Measurements from ENCODE around the gene AAMP.

The AAMP gene

GRCh38 chr2:218259099-218259961 lies 10.6 kb downstream of the AAMP start:
- H3K27ac ChIP-seq, result no peak overlapping the region
- H4K20me1 ChIP-seq (ENCODE audit: insufficient read depth), result no peaks in the 10 kb centered on the region

DNA sequence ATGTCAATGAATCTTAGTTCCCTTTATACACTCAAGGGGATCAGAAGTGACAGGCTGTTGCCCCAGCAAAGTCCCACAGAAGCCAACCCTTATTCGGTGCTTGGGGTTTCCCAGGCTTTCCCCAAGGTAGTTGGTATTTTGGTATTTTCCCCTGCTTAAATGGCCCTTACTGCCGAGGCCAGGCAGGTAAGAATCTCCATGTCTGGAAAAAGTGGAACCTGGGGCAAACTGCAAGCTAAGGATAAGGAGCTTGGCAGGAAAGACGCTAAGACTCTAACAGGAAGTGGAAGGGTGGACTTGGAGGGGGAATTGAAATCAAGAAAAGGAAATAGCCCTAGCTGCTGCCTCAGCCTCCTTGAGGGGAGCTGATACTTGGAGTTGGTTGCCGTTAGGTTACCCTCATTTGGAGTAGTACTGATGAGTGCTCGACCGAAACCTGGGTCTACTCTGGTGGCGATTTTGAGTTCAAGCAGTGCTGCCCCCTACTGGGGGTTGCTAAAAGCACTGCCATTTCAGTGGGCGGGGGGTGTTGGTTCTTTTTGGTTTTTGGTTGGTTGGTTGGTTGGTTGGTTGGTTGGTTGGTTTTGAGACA lies 12.5 kb downstream of the AAMP start:
- peaks cover 23% of the 10 kb centered on the region for H3K4me1 ChIP-seq (ENCODE audit: low read depth, poor library complexity, severe bottlenecking)
- TF ChIP-seq, protein P1, sequence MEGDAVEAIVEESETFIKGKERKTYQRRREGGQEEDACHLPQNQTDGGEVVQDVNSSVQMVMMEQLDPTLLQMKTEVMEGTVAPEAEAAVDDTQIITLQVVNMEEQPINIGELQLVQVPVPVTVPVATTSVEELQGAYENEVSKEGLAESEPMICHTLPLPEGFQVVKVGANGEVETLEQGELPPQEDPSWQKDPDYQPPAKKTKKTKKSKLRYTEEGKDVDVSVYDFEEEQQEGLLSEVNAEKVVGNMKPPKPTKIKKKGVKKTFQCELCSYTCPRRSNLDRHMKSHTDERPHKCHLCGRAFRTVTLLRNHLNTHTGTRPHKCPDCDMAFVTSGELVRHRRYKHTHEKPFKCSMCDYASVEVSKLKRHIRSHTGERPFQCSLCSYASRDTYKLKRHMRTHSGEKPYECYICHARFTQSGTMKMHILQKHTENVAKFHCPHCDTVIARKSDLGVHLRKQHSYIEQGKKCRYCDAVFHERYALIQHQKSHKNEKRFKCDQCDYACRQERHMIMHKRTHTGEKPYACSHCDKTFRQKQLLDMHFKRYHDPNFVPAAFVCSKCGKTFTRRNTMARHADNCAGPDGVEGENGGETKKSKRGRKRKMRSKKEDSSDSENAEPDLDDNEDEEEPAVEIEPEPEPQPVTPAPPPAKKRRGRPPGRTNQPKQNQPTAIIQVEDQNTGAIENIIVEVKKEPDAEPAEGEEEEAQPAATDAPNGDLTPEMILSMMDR (conservative IDR thresholded peaks at IDR 0.05; ENCODE audit: low read depth, low read length), result peak; percentile 68
- no peak overlapping the region for H3K4me2 ChIP-seq
- peak overlapping the region; percentile 21; the same call in 1 of the 2 replicates for H3K27ac ChIP-seq
- no peaks in the 10 kb centered on the region for H3K79me2 ChIP-seq (ENCODE audit: insufficient read depth, low read depth)
- H4K20me1 ChIP-seq (ENCODE audit: insufficient read depth), result no peaks in the 10 kb centered on the region
- H3K36me3 ChIP-seq (ENCODE audit: insufficient read depth), result peaks cover 13% of the 10 kb centered on the region; the same call in 1 of the 2 replicates
- H3K27me3 ChIP-seq (ENCODE audit: insufficient read depth, low read depth), result no peaks in the 10 kb centered on the region
- no peak overlapping the region for H3K9ac ChIP-seq
- no peak overlapping the region for H3K4me3 ChIP-seq (IDR thresholded peaks at IDR 0.05; ENCODE audit: insufficient read depth, low read depth, low read length)
- no peak overlapping the region for H2AFZ ChIP-seq (ENCODE audit: low read depth)

More at GRCh38 chr2:218259099-218259961, 10.6 kb downstream of the AAMP start:
- peaks cover 1% of the 10 kb centered on the region; the same call in 1 of the 2 replicates for H3K36me3 ChIP-seq (ENCODE audit: insufficient read depth)
- H3K27me3 ChIP-seq (ENCODE audit: insufficient read depth, low read depth), result no peaks in the 10 kb centered on the region
- no peaks in the 10 kb centered on the region for H3K79me2 ChIP-seq (ENCODE audit: insufficient read depth, low read depth)
- no peak overlapping the region for H3K9ac ChIP-seq
- no peak overlapping the region for H3K4me3 ChIP-seq (IDR thresholded peaks at IDR 0.05; ENCODE audit: insufficient read depth, low read depth, low read length)
- no peak overlapping the region for H2AFZ ChIP-seq (ENCODE audit: low read depth)
- TF ChIP-seq, protein P1 (conservative IDR thresholded peaks at IDR 0.05; ENCODE audit: low read depth, low read length), result no peak
- no peak overlapping the region for H3K4me2 ChIP-seq
- H3K4me1 ChIP-seq (ENCODE audit: low read depth, poor library complexity, severe bottlenecking), result peaks cover 28% of the 10 kb centered on the region

DNA sequence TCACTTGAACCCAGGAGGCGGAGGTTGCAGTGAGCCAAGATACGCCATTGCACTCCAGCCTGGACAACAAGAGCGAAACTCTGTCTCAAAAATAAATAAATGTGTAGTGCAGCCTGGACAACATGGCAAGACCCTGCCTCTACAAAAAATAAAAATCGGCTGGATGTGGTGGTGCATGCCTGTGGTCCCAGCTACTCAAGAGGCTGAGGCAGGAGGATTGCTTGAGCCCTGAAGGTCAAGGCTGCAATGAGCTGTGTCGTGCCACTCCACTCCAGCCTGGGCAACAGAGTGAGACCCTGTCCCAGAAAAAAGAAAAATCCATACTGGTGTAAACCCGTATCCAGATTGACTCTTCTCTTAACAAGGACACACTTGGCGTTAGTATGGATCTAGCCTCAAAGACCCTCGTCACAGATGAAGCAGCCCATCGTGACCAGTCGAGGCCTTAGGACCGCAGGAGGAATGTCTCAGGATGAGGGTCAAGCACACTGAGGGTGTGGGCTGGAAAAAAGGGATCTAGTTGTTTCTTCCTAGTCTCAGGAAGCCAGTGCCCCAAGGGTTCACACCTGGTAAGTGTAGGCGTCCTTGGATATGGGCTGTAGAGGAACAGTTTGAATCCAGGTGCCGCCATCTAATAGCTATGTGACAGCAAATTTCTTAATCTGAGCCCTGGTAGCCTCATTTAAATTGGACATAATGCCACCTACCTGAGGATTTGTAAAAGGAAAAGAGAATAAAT lies 13.2 kb downstream of the AAMP start:
- Histone ChIP-seq H3K4me3 (IDR thresholded peaks at IDR 0.05; ENCODE audit: insufficient read depth, low read depth, low read length) (no peak overlapping the region), H3K79me2 (ENCODE audit: insufficient read depth, low read depth) (no peaks in the 10 kb centered on the region), H3K4me1 (ENCODE audit: low read depth, poor library complexity, severe bottlenecking) (peaks cover 23% of the 10 kb centered on the region), H3K9ac (no peak overlapping the region), H4K20me1 (ENCODE audit: insufficient read depth) (no peaks in the 10 kb centered on the region), H3K27ac (peak overlapping the region; percentile 21; the same call in 1 of the 2 replicates), H3K36me3 (ENCODE audit: insufficient read depth) (peaks cover 13% of the 10 kb centered on the region; the same call in 1 of the 2 replicates), H3K4me2 (no peak overlapping the region), H3K27me3 (ENCODE audit: insufficient read depth, low read depth) (no peaks in the 10 kb centered on the region), H2AFZ (ENCODE audit: low read depth) (no peak overlapping the region)
- TF ChIP-seq, protein P1 (conservative IDR thresholded peaks at IDR 0.05; ENCODE audit: low read depth, low read length), result no peak

DNA sequence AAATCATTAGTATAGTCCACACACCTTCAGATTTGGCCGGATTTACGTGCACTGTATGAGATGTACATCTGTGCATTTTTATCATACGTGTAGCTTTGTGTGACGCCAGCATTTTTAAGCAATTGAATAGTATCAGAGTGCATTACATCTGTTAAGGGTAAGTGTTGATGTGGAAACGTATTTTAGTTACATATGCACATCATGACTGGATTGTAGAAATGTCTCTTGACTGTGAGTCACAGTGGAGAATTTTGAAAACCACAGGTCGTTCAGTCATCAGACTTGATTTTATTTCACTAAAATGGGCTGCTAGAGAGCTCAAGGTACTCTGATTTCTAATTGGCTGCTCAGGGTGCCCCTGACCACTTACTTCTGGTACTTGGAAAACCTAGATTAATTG lies 14.5 kb downstream of the AAMP start:
- H3K36me3 ChIP-seq (ENCODE audit: insufficient read depth), result peaks cover 13% of the 10 kb centered on the region; the same call in 1 of the 2 replicates
- TF ChIP-seq, protein P1 (conservative IDR thresholded peaks at IDR 0.05; ENCODE audit: low read depth, low read length), result no peak
- H3K4me3 ChIP-seq (IDR thresholded peaks at IDR 0.05; ENCODE audit: insufficient read depth, low read depth, low read length), result no peak overlapping the region

More for the DNA sequence above, 14.5 kb downstream of the AAMP start:
- no peak overlapping the region for H3K4me2 ChIP-seq
- H3K27me3 ChIP-seq (ENCODE audit: insufficient read depth, low read depth), result no peaks in the 10 kb centered on the region
- no peak overlapping the region for H2AFZ ChIP-seq (ENCODE audit: low read depth)
- H4K20me1 ChIP-seq (ENCODE audit: insufficient read depth), result no peaks in the 10 kb centered on the region
- no peak overlapping the region for H3K9ac ChIP-seq
- no peaks in the 10 kb centered on the region for H3K79me2 ChIP-seq (ENCODE audit: insufficient read depth, low read depth)
- H3K4me1 ChIP-seq (ENCODE audit: low read depth, poor library complexity, severe bottlenecking), result peaks cover 23% of the 10 kb centered on the region
- H3K27ac ChIP-seq, result no peak overlapping the region
